C4-2B (cell line): ENCODE results near the gene KCNQ1.

ENCODE experiments used
- ZFX ChIP-seq: fragments of 450-650 bp; IDR thresholded peaks from 2 replicates; pipeline ENCODE4 v1.6.1; 2017
- TF ChIP-seq, protein P1 (sequence below): fragments of 450-650 bp; conservative IDR thresholded peaks from 2 replicates; pipeline ENCODE4 v1.5.1; 2017; ENCODE audit warnings: mild to moderate bottlenecking

DNA sequence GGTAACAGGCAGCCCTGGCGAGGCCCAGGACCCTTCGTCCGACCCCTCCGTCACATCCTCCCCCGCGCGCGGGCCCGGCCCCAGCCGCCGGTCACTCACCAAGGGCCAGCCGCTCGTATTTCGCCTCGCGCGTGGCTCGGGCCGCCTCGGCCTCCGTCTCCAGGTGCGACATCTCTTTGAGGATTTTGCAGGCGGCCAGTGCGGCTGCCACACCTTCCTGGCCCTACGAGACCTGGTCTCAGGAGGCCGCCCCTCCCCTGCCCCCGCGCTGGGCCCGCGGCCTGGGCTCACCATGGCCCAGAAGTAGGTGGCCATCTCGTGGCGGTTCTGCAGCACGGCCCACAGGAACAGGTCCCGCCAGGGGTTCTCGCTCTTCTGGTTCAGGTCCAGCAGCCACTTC is 30.2 kb upstream of the KCNQ1 start:
- TF ChIP-seq, protein P1, sequence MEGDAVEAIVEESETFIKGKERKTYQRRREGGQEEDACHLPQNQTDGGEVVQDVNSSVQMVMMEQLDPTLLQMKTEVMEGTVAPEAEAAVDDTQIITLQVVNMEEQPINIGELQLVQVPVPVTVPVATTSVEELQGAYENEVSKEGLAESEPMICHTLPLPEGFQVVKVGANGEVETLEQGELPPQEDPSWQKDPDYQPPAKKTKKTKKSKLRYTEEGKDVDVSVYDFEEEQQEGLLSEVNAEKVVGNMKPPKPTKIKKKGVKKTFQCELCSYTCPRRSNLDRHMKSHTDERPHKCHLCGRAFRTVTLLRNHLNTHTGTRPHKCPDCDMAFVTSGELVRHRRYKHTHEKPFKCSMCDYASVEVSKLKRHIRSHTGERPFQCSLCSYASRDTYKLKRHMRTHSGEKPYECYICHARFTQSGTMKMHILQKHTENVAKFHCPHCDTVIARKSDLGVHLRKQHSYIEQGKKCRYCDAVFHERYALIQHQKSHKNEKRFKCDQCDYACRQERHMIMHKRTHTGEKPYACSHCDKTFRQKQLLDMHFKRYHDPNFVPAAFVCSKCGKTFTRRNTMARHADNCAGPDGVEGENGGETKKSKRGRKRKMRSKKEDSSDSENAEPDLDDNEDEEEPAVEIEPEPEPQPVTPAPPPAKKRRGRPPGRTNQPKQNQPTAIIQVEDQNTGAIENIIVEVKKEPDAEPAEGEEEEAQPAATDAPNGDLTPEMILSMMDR: no peak
- no peak for TF ChIP-seq ZFX
